Left ventricle myocardium inferior (tissue), 1 donor: ENCODE data around the gene SYT17. TPM values are rescaled to one million over a fixed set of nuclear protein-coding genes. Genes with fewer than 3 reads are reported as not detected.
A peak's percentile ranks its signal among the peaks of the same experiment; 100 is the strongest.

ENCODE experiments used
- DNase-seq: peaks from one replicate; pipeline ENCODE4 v3.0.0-alpha.2; 2020
- H3K27ac ChIP-seq: fragments of 200-600 bp; replicated peaks from 2 replicates; pipeline ENCODE4 v1.8.0; 2021
- H3K27me3 ChIP-seq: fragments of 200-600 bp; 2 replicates; pipeline ENCODE4 v1.8.0; 2021; ENCODE audit warnings: low read depth
- H3K36me3 ChIP-seq: fragments of 200-600 bp; 2 replicates; pipeline ENCODE4 v1.8.0; 2021
- H3K4me1 ChIP-seq: fragments of 200-600 bp; 2 replicates; pipeline ENCODE4 v1.8.0; 2021
- H3K4me3 ChIP-seq: fragments of 200-600 bp; 2 replicates; pipeline ENCODE4 v1.8.0; 2021; ENCODE audit warnings: mild to moderate bottlenecking, moderate library complexity
- H3K9me3 ChIP-seq: fragments of 200-600 bp; replicated peaks from 2 replicates; pipeline ENCODE4 v1.8.0; 2021
- intact Hi-C: fragments of 100-400 bp; cut with micrococcal nuclease; formaldehyde crosslinking; loops from one replicate; pipeline ENCODE4 v1.11.0; 2022
- long read RNA-seq: library from polyadenylated mRNA; unstranded; transcript quantifications from one replicate; pipeline ENCODE4 v2.0.0, GENCODE V29; 2021
- total RNA-seq: library from RNA; stranded (reverse); fragmentation: NEBNext Ultra II Directional; extraction: Animal tissue kit (Norgen Biotek cat#: 25700); gene quantifications from one replicate; pipeline ENCODE4 v1.2.1, GENCODE V29; 2021
- TF ChIP-seq, protein P1 (sequence below): fragments of 200-600 bp; IDR thresholded peaks from 2 replicates; pipeline ENCODE4 v1.8.0; 2021; ENCODE audit warnings: antibody characterized with exemption, mild to moderate bottlenecking, borderline replicate concordance
- donor health status: DM: no; HTN: yes; CAD: no; lungs with severe emphysema.

Gene SYT17, protein sequence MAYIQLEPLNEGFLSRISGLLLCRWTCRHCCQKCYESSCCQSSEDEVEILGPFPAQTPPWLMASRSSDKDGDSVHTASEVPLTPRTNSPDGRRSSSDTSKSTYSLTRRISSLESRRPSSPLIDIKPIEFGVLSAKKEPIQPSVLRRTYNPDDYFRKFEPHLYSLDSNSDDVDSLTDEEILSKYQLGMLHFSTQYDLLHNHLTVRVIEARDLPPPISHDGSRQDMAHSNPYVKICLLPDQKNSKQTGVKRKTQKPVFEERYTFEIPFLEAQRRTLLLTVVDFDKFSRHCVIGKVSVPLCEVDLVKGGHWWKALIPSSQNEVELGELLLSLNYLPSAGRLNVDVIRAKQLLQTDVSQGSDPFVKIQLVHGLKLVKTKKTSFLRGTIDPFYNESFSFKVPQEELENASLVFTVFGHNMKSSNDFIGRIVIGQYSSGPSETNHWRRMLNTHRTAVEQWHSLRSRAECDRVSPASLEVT
- 0.49 TPM for total RNA-seq
- long read RNA-seq, partial matches to known transcripts: 0 of 4 reads
- long read RNA-seq, other reads (novel, unspliced or antisense): 4 of 4 reads

GRCh38 chr16:19167710-19168370 lies at the start of gene SYT17:
SYT17 (plus strand) TSS chr16:19168240; CDS start chr16:19168647, 407 bp downstream.
- Histone ChIP-seq H3K9me3 (no peaks in the 10 kb centered on the region), H3K36me3 (no peaks in the 10 kb centered on the region), H3K27ac (peak within 1 kb of the TSS; percentile 48), H3K4me3 (peak within 1 kb of the TSS; percentile 72), H3K4me1 (peaks cover 19% of the 10 kb centered on the region), H3K27me3 (peaks cover 49% of the 10 kb centered on the region)
- TF ChIP-seq, protein P1, sequence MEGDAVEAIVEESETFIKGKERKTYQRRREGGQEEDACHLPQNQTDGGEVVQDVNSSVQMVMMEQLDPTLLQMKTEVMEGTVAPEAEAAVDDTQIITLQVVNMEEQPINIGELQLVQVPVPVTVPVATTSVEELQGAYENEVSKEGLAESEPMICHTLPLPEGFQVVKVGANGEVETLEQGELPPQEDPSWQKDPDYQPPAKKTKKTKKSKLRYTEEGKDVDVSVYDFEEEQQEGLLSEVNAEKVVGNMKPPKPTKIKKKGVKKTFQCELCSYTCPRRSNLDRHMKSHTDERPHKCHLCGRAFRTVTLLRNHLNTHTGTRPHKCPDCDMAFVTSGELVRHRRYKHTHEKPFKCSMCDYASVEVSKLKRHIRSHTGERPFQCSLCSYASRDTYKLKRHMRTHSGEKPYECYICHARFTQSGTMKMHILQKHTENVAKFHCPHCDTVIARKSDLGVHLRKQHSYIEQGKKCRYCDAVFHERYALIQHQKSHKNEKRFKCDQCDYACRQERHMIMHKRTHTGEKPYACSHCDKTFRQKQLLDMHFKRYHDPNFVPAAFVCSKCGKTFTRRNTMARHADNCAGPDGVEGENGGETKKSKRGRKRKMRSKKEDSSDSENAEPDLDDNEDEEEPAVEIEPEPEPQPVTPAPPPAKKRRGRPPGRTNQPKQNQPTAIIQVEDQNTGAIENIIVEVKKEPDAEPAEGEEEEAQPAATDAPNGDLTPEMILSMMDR: peak; percentile 77
- intact Hi-C loops: loop anchor here (10.0 kb wide), 1 partner anchor 207 kb away; no protein-coding TSS in a partner anchor
- DNase-seq: peak; percentile 67

GRCh38 chr16:19118938-19119431 lies 49.1 kb upstream of the SYT17 start:
- H3K36me3 ChIP-seq: peaks cover 28% of the 10 kb centered on the region
- peaks cover 6% of the 10 kb centered on the region for H3K27me3 ChIP-seq
- peak overlapping the region; percentile 96 for H3K27ac ChIP-seq
- TF ChIP-seq, protein P1: no peak
- H3K9me3 ChIP-seq: no peaks in the 10 kb centered on the region
- peaks cover 76% of the 10 kb centered on the region for H3K4me1 ChIP-seq
- intact Hi-C loops: no loop called here
- H3K4me3 ChIP-seq: peak overlapping the region; percentile 78
- no peak for DNase-seq

DNA sequence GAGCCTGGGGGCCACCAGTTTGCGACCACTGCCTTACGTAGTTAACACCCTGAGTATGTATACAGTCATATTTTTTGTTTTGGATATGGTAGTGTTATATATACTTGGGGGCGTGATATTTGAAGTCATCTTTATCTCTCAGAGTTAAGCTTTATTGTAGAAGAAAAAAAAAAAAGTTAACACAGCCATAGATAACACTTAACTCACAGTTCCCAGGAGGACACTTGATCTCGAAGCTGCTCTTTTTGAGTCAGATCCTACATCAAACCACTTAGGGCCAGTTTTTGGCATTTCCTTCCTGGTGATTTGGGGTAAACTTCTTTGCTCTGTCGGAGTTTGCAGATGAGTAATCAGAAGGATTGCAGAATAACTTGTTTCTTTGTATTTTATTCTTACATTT lies 48.5 kb upstream of the SYT17 start:
- intact Hi-C loops: no loop called here
- TF ChIP-seq, protein P1: no peak
- Histone ChIP-seq H3K4me1 (peaks cover 71% of the 10 kb centered on the region), H3K9me3 (no peaks in the 10 kb centered on the region), H3K4me3 (peak overlapping the region; percentile 78), H3K36me3 (peaks cover 28% of the 10 kb centered on the region), H3K27me3 (peaks cover 2% of the 10 kb centered on the region), H3K27ac (peak overlapping the region; percentile 96)
- no peak for DNase-seq

- H3K36me3 ChIP-seq: peaks cover 6% of the 10 kb centered on the region
- H3K27me3 ChIP-seq: no peaks in the 10 kb centered on the region
- peaks cover 8% of the 10 kb centered on the region for H3K9me3 ChIP-seq
- DNase-seq: no peak
- H3K4me3 ChIP-seq: no peak overlapping the region
- TF ChIP-seq, protein P1: no peak
- peaks cover 42% of the 10 kb centered on the region for H3K4me1 ChIP-seq
- H3K27ac ChIP-seq: peak overlapping the region; percentile 27
- intact Hi-C loops: no loop called here
These were observed 44.4 kb upstream of the SYT17 start for GRCh38 chr16:19123535-19124178.

DNA sequence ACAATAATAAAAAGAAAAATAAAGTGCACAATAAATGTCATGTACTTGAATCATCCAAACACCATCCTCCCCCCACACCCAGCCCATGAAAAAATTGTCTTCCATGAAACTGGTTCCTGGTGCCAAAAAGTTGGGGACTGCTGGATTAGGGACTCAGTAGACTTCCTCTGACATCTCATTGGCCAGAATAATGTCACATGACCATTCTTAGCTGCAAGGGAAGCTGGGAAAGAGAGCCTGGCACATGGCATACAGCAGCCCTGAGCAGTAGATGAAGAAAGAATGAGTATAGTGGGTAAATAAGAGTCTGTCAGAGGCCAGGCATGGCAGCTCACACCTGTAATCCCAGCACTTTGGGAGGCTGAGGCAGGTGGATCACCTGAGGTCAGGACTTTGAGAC lies 41.7 kb upstream of the SYT17 start:
- no peaks in the 10 kb centered on the region for H3K36me3 ChIP-seq
- no peak for DNase-seq
- intact Hi-C loops: no loop called here
- H3K27ac ChIP-seq: no peak overlapping the region
- H3K4me3 ChIP-seq: no peak overlapping the region
- peaks cover 8% of the 10 kb centered on the region for H3K9me3 ChIP-seq
- TF ChIP-seq, protein P1: no peak
- peaks cover 42% of the 10 kb centered on the region for H3K4me1 ChIP-seq
- no peaks in the 10 kb centered on the region for H3K27me3 ChIP-seq
